ENCODE results near the gene DCC.

Gene DCC

DNA sequence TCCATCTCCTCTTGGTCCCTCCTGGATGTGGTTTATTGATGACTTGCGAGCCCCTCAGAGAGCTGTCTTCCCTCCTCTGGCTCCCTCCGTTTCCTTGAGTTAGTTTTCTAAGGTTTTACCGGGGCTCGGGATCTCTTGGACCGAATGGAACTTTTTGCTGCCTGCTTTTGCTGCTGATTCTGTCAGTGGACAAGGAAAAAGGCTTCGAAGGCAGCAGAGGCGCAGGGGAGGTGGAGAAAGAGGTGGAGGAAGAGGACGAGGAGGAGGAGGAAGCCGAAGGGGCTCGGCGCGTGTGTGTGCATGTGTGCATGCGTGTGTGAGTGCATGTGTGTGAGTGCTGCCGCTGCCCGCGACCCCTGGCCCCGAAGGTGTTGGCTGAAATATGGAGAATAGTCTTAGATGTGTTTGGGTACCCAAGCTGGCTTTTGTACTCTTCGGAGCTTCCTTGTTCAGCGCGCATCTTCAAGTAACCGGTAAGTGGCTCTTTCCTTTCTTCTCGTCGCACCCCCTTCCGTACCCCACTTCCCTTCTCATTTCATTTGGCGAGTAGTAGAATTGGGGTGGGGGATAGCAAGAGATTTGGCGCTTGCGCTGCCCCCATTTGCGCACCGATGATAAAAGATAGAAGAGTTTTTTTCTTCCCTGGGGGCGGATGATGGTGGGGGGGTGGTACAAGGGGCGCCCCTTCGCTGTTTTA, 557 bp downstream of the DCC start:
- no peaks in the 10 kb centered on the region for H3K79me2 ChIP-seq (ENCODE audit: control insufficient read depth, low read length)
- H3K4me3 ChIP-seq (ENCODE audit: low read length) = no peak overlapping the region
- H4K20me1 ChIP-seq (ENCODE audit: control insufficient read depth, insufficient read depth, low read depth, low read length) = no peaks in the 10 kb centered on the region
- H3K4me2 ChIP-seq (ENCODE audit: low read length) = no peak overlapping the region
- TF ChIP-seq, protein P1, sequence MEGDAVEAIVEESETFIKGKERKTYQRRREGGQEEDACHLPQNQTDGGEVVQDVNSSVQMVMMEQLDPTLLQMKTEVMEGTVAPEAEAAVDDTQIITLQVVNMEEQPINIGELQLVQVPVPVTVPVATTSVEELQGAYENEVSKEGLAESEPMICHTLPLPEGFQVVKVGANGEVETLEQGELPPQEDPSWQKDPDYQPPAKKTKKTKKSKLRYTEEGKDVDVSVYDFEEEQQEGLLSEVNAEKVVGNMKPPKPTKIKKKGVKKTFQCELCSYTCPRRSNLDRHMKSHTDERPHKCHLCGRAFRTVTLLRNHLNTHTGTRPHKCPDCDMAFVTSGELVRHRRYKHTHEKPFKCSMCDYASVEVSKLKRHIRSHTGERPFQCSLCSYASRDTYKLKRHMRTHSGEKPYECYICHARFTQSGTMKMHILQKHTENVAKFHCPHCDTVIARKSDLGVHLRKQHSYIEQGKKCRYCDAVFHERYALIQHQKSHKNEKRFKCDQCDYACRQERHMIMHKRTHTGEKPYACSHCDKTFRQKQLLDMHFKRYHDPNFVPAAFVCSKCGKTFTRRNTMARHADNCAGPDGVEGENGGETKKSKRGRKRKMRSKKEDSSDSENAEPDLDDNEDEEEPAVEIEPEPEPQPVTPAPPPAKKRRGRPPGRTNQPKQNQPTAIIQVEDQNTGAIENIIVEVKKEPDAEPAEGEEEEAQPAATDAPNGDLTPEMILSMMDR (IDR thresholded peaks at IDR 0.05; ENCODE audit: low read depth, low read length, poor library complexity, severe bottlenecking) = no peak
- no peak for TF ChIP-seq EZH2phosphoT487 (IDR thresholded peaks at IDR 0.05; ENCODE audit: borderline replicate concordance, low read length)
- no peaks in the 10 kb centered on the region for H3K9me3 ChIP-seq (ENCODE audit: control insufficient read depth, insufficient read depth, low read length)
- H3K9me2 ChIP-seq (replicated peaks; ENCODE audit: control insufficient read depth, low read length) = no peaks in the 10 kb centered on the region
- H3K27ac ChIP-seq (ENCODE audit: low read depth, low read length) = no peak overlapping the region
- H3F3A ChIP-seq (ENCODE audit: control insufficient read depth, insufficient read depth) = no peaks in the 10 kb centered on the region
- no peaks in the 10 kb centered on the region for H3K36me3 ChIP-seq (ENCODE audit: control insufficient read depth, low read length)
- no peaks in the 10 kb centered on the region for H3K27me3 ChIP-seq (ENCODE audit: control insufficient read depth, low read length)
- no peaks in the 10 kb centered on the region for H3K4me1 ChIP-seq (ENCODE audit: control insufficient read depth, low read length)

DNA sequence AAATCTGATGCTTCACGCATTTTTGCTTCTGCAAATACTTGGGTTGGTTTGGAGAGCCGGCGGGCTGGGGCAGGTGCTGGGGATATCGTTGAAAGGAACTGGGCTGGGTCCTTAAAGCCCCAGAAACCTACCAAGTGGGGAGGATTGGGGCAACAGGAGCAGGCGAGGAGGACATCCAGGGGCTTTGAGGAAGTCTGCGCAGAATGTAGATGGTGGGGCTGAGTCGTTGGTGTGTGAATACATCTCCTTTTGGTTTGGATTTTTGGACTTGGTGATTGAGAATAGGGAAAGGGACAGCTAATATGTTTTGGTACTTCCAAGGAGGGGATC, 1.1 kb downstream of the DCC start:
- H3K27me3 ChIP-seq (ENCODE audit: control insufficient read depth, low read length) = no peaks in the 10 kb centered on the region
- no peaks in the 10 kb centered on the region for H3F3A ChIP-seq (ENCODE audit: control insufficient read depth, insufficient read depth)
- no peak overlapping the region for H3K27ac ChIP-seq (ENCODE audit: low read depth, low read length)
- H3K9me3 ChIP-seq (ENCODE audit: control insufficient read depth, insufficient read depth, low read length) = no peaks in the 10 kb centered on the region
- no peaks in the 10 kb centered on the region for H3K36me3 ChIP-seq (ENCODE audit: control insufficient read depth, low read length)
- no peaks in the 10 kb centered on the region for H3K9me2 ChIP-seq (replicated peaks; ENCODE audit: control insufficient read depth, low read length)
- no peaks in the 10 kb centered on the region for H3K79me2 ChIP-seq (ENCODE audit: control insufficient read depth, low read length)
- H4K20me1 ChIP-seq (ENCODE audit: control insufficient read depth, insufficient read depth, low read depth, low read length) = no peaks in the 10 kb centered on the region
- no peaks in the 10 kb centered on the region for H3K4me1 ChIP-seq (ENCODE audit: control insufficient read depth, low read length)
- no peak overlapping the region for H3K4me2 ChIP-seq (ENCODE audit: low read length)
- H3K4me3 ChIP-seq (ENCODE audit: low read length) = no peak overlapping the region
- TF ChIP-seq, protein P1 (IDR thresholded peaks at IDR 0.05; ENCODE audit: low read depth, low read length, poor library complexity, severe bottlenecking) = no peak
- TF ChIP-seq EZH2phosphoT487 (IDR thresholded peaks at IDR 0.05; ENCODE audit: borderline replicate concordance, low read length) = no peak

DNA sequence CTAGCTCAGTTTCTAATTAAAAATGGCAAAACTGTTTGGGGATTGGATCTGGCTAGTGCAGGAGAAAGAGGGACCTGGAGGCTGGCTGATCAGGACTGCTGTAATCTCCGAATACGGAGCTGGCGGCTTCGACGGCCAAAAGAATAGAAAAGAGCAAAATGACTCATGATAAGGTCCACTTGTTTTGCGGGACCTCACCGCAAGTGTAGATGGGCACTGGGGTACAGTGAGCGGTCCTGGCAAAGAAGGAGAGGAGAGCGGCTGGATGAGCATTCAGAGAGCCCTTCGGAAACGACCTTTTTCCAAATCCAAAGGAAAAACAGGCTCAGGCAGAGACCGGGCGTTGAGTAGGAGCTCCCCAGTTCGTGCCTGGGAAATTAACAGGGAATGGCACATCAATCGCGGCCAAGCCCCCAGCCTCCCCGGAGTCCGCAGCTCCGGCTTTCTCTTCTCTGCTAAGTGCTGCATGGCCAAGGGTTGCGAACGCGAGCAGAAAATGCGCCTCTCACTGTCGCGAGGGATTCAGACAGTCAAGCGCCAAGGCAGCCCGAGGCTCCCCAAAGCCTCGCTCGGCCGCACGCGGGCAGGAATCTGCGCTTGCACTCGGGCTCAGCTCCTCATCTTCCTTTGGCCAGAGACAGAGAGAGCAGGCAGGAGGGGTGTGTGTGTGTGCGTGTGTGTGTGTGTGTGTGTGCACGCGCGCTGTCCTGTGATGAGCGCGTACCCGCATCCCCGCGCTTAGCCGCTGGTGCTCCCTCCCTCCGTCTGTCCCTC, 1.8 kb downstream of the DCC start:
- Histone ChIP-seq H3F3A (ENCODE audit: control insufficient read depth, insufficient read depth) (no peaks in the 10 kb centered on the region), H3K36me3 (ENCODE audit: control insufficient read depth, low read length) (no peaks in the 10 kb centered on the region), H3K27me3 (ENCODE audit: control insufficient read depth, low read length) (no peaks in the 10 kb centered on the region), H3K9me2 (replicated peaks; ENCODE audit: control insufficient read depth, low read length) (no peaks in the 10 kb centered on the region), H3K79me2 (ENCODE audit: control insufficient read depth, low read length) (no peaks in the 10 kb centered on the region), H3K27ac (ENCODE audit: low read depth, low read length) (no peak overlapping the region), H4K20me1 (ENCODE audit: control insufficient read depth, insufficient read depth, low read depth, low read length) (no peaks in the 10 kb centered on the region), H3K4me1 (ENCODE audit: control insufficient read depth, low read length) (no peaks in the 10 kb centered on the region), H3K4me3 (ENCODE audit: low read length) (no peak overlapping the region), H3K9me3 (ENCODE audit: control insufficient read depth, insufficient read depth, low read length) (no peaks in the 10 kb centered on the region), H3K4me2 (ENCODE audit: low read length) (no peak overlapping the region)
- TF ChIP-seq, protein P1 (IDR thresholded peaks at IDR 0.05; ENCODE audit: low read depth, low read length, poor library complexity, severe bottlenecking) = no peak
- TF ChIP-seq EZH2phosphoT487 (IDR thresholded peaks at IDR 0.05; ENCODE audit: borderline replicate concordance, low read length) = no peak
